ENCODE measurements around the gene ASIC4.

ASIC4 gene

DNA sequence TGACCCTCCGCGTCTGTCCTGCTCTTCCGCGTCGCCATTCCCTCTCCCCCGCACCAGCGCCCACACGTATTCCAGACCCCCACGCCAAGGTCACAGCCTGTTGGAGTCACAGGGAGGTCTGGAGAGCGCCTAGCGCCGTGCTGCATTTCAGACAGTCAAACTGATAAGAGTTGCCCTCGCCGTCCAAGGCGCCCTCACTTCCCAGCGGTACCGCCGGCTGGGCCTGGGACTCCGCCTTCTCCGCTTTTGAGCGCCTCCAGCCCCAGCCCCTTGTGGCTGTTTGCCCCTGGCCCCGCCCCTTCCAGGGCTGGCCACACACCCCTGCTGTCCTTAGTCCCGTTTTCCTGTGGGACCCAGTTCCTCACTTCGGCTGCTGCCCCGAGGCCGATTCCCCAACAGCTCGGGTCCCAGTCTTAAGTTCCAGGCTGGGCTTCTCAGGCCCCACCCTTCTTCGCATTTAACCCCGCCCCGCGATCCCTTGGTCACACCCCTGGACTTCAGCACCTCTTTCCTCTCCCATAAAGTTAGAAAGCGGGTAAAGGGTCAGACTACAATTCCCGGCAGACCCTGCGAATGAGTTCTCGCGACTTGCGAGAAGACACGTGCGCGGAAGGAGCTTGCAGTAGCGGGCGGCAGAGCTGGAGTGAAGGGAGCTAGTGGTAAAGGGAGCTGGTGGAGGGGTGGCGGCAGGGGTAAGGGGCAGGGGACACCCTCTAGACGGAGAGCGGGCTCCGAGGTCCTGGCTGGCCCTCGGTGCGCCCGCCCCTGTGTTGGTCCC lies 15.8 kb upstream of the ASIC4 start, which contains the start of gene GMPPA:
Gene GMPPA, plus strand, starts transcription at position 612 of the 778 bp plus-strand sequence. CDS start 1,085 bp downstream, outside the sequence.
- DNase-seq (ENCODE audit: low spot score) = peak; percentile 97

DNA sequence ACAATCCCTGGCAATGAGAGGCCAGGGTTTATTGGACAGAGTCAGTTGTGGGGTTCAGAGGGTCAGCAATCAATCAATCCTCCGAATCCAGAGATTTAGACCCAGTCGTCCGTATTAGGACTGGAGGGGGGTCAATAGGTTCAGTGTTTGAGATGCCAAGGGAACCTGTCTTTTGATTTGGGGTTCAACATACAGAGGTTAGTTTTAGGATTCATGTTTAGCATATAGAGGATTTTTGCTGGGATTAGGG lies 15.3 kb upstream of the ASIC4 start:
- no peak for DNase-seq (ENCODE audit: low spot score)

DNA sequence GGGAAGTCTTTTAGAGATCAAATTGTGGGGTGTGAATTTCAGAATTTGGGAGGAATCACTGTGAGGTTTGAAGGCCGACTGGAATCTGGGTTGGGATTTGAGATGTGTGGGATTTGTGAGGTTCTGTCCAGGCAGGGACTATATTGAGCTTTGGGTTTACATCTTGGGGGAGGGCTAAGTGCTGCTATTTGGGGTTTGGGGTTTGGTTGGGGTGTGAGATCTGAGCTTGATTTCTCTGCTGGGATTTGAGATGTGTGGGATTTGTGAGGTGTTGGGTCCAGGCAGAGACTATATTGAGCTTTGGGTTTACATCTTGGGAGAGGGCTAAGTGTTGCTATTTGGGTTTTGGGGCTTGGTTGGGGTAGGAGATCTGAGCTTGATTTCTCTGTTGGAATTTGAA lies 14.7 kb upstream of the ASIC4 start:
- no peak for DNase-seq (ENCODE audit: low spot score)

DNA sequence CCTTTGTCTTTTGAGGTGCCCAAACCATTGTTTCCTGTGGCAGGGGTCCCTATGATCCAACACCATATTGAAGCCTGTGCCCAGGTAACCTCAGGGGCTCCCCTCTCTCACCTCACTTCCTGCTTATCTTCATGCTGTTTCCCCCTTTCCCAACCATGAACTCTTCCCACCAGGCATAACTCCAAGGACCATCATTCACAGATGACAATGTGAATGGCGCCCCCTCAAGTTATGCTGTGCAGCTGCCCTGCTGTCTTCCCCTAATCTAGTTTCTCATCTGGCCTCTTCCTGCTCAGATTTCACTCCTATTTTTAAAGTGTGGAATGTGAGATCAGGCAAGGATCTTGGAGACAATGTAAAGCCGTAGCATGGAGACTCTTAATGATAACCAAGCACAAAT lies 14.1 kb upstream of the ASIC4 start:
- DNase-seq (ENCODE audit: low spot score) = no peak

DNA sequence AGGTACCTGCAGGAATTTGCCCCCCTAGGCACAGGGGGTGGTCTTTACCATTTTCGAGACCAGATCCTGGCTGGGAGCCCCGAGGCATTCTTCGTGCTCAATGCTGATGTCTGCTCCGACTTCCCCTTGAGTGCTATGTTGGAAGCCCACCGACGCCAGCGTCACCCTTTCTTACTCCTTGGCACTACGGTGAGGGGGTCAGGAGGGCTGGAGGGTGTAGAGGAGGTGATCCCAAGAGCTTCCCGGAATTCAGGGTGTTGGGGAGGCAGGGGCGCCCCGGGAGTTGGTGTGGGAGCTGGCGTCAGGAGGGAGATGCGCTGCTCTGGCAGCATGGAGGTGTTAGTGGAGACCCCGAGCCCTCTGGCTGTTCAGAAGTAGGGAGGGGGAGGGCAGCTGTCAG lies 12.4 kb upstream of the ASIC4 start:
- DNase-seq (ENCODE audit: low spot score) = no peak

DNA sequence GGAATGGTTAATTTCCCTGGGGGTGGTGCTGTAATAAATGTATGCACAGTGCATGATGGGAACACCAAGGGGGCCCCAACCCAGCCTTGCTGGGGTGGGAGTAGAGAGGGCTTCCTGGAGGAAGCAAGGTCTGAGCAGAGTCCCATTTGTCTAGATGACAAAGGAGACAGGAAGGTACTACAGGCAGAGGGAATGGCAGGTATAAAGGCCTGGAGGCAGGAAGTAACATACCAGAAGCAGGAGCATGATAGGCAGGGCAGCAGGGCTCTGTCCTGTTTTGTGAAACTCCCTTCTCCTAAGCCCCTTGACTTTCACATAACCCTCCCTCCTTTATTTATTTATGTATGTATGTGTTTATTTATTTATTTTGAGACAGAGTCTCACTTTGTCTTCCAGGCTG lies 11.7 kb upstream of the ASIC4 start:
- DNase-seq (ENCODE audit: low spot score) = no peak

DNA sequence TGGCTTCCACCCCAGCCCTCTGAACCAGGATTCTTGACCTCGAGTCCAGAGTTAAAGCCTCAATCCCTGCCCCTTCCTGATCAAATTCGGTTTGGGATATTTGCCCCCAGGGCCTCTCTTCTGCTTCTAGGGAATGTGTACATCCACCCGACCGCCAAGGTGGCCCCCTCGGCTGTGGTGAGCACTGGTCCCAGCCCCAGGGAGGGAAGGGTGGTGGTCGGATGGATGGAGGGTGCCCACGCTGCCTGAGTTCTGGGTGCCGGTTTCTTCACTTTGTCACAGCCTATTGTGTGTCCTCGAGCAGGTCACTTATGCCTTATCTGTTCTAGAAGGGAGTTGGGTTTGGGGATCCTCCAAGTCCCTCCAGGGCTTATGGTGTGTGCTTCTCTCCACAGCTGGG lies 8.7 kb upstream of the ASIC4 start:
- no peak for DNase-seq (ENCODE audit: low spot score)

DNA sequence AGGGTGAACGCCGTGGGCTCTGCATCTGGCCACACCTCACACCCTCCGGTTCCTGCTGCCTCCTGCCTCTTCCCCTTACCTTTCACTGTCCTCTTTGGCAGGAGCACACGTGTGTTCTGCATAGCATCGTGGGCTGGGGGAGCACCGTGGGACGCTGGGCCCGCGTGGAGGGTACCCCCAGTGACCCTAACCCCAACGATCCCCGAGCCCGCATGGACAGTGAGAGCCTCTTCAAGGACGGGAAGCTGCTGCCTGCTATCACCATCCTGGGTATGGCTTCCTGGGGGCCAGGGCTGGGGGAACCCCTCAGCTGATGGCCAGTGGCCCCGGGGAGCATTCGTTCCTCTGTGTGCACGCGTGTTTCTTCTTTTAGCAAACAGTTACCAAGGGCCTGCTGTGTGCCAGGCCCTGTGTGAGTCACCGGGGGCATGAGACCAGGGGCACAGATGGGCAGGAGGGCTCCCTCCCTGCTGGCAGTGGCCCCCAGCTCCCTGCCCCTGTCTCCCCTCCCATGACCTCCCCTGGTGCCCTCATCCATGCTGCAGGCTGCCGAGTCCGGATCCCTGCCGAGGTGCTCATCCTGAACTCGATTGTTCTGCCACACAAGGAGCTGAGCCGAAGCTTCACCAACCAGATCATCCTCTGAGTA lies 8.0 kb upstream of the ASIC4 start:
- no peak for DNase-seq (ENCODE audit: low spot score)

DNA sequence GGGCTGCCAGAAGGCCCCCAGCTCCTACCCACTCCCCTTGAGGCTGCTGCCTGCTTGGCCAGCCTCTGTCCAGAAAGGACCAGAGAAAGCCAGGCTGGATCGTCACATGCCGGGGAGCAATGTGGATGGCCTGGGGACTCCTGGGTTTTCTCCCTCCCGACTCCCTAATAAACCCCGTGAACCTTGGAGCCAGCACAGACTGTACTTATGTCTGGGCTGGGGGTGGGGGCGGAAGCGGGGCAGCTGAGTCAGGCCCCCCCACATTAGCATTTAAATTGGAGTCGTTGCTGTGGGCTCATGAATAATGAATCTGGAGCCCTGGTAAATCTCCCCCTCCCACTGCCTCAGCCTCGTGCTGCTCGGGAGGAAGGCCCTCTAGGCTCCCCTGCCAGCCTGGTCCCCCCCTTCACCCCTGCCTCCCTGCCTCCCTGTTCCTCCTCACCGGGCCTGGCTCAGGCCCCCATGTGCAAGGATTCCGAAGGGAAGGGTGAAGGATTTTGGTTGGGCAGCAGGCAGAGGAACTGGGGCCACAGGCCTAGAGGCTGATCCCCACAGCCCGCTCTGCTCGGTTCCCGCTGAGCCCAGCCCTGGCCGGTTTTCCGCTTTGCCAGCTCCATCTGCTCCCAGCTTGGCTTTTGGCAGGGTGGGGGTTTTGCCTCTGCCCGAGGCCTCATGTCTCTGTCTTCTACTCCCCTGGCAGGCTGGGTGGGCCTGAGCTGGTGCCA lies 7.3 kb upstream of the ASIC4 start:
- DNase-seq (ENCODE audit: low spot score) = no peak

DNA sequence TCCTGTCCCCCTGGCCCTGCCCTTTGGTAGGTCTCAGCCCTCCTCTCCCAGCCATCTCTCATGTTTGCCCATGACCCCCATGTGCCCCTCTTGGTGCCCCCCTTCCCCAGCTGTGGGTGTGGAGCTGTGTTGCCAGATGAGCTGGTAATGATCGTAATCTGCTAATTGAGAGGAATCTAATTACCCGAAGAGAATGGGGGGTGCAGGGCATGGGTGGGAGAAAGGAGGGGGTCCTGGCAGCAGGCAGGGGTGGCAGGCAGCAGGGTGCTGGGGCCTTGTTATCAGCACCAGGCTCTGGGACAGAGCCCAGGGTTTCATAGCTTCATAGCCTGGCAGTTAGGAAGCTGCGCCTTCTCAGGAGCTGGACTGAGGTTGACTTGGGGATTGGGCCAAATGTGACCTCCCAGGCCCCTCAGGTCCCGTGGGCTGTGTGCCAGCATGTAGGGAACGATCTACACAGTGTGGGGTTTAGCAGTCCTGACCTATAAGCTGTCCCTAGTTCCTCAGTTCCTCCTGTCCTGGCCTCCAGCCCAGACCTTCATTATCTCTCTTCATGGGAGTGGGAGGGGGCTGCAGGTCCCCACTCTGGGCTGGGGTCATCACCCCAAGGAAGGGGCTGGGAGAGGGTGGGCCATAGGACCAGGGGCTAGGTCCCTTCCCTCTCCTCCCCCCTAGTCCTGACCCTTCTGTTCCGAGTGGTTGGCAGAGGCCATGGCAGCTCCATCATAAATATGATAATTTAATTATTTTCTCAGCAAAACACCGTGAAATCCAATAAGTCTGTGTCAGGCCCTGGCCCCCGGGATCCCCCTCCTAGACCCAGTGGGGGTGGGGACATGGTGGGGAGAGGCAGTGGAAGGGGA lies 6.5 kb upstream of the ASIC4 start:
- DNase-seq (ENCODE audit: low spot score) = no peak

DNA sequence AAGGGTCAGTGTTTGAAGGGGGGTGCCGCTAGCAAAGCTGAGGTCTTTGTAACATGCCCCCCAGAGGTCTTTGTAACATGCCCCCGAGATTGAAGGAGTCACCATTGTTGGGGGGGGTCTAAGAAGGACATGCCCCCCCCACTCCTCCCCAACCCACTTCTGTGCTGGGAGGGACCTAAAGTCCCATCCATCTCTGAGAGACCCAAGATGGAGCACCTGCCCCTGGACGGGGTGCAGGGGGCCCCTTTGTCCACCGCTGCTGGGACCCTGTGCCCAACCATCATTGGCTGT lies 5.9 kb upstream of the ASIC4 start:
- DNase-seq (ENCODE audit: low spot score) = no peak

DNA sequence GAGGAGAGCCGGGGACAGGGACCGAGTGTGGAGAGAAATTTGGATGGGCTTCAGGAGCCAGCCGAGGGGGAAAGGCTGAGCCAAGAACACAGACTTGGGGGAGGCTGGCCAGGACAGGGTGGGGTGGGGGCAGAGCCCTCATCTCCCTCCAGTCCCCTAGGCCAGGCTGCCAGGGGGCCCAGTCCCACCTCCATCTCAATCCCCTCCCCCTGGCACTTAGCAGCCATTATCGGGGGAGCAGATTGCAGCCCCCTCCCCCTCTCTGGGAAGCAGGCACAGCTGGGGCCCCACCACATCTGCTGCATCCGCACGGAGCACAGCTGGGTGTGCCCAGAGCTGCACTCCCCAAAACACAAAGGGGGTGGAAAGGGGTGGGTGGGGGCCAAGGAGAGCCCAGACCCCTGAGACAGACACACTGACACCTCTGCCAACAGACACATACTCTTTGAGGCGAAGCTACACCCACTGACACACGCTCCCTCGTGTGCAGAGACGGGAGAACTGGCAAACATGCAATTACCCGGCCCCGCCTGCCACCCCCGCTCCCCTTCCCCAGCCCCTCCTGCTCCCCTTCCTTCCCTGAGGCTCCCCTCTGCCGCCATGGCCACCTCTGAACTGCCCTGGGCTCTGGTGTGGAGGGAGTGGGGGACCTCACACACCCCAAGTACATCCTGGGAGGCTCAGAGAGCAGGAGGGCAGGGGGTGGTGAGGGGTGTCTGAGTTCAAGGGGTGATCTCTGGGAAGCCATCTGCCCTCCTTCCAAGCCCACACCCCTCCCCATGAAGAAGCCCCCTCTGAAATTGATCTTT lies 5.1 kb upstream of the ASIC4 start:
- DNase-seq (ENCODE audit: low spot score) = no peak

DNA sequence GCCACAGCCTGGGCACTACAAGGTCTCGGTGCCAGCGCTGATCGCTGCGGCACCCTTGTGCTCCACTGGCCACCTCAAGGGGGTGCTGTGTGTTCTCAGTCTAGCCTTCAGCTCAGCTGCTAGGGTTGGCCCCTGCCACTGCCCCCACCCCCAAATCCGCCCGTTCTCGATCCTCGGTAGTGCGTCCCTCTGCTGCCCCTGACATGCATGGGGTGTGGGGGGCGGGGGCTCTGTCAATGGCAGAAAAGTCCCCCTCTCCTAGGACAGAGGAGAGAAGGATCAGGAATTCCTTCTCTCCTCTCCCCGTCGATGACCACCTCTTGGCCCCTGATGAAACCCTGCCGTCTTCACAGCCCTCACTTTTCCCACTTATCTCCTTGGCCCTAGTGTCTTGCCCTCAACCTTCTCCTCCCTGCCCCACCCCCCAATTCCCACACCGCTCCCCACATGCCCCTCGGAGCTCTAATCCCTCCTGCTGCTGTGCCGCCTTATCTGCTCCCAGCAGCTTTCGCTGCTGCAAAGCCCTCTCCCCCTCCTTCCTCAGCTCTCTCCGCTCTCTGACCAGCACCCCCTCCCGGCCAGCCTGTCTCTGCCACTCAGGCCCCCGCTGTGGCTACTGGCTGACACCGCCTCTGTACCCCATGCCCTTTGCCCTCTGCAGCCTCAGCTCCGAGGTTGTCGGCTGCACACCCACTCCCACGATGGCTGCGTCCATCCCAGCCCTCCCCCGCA lies 4.3 kb upstream of the ASIC4 start:
- DNase-seq (ENCODE audit: low spot score) = peak; percentile 79

DNA sequence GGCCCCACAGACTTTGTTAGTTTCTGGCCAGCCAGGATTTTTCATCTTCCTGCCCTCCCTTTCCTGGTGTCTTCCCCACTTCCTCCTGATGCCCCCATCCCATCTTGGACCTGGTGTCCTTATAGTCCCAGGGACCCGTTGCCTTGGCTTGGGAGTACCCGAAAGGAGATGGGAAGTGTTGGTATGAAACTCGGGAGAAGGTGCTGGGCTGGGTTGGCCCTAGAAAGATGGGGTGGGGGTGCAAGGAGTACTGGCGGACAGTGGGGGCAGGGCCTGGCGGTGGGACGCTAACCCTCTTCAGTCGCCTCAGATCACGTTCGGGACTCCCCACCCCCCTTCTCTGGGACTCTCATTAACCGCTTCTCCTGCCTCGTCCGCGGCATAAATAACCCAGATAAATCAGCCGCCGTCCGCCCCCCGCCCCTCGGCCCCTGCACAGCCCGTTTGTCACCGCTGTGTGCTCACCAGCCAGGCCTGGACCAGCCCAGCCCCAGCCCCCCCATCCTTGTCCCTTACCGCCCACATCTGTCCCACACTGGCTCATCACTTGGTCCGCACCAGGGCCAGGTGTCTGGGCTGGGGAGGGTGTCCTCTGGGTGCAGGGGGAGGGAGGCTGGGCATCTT lies 3.7 kb upstream of the ASIC4 start:
- no peak for DNase-seq (ENCODE audit: low spot score)

DNA sequence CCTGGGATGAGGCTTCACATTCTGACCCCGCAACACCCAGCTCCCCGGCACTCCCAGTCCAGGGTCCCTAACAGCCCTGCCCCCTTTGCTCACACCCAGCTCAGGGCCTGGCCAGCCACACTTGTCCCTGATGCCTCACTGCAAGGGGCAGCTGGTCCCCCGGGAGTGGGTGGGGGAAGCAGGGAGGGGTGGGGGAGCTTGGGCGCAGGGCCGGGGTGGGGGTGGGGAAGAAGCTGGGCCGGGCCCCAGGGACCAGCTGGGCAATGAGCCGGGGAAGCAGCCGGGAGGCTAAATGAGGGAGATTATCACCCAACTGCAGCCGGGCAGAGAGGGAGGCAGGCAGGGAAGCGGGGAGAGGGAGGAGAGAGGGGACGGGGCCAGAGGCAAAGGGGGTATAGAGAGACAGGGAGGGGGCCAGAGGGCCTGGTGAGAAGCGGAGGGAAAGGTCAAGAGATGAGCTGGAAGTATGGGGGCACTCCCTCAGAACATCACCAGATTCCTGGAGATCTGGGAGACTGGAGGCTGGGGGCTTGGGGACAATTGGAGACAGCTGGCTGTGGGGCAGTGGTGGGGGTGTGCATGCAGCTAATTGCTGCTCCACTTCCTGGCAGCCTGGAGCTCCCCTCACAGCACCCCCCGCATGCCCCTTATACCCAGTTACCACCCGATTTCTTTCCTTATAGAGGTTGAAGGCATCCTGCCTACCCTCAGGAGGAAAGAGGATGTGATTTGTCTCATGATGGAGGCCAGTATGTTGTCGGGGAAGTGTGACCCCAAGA lies 2.5 kb upstream of the ASIC4 start:
- no peak for DNase-seq (ENCODE audit: low spot score)

DNA sequence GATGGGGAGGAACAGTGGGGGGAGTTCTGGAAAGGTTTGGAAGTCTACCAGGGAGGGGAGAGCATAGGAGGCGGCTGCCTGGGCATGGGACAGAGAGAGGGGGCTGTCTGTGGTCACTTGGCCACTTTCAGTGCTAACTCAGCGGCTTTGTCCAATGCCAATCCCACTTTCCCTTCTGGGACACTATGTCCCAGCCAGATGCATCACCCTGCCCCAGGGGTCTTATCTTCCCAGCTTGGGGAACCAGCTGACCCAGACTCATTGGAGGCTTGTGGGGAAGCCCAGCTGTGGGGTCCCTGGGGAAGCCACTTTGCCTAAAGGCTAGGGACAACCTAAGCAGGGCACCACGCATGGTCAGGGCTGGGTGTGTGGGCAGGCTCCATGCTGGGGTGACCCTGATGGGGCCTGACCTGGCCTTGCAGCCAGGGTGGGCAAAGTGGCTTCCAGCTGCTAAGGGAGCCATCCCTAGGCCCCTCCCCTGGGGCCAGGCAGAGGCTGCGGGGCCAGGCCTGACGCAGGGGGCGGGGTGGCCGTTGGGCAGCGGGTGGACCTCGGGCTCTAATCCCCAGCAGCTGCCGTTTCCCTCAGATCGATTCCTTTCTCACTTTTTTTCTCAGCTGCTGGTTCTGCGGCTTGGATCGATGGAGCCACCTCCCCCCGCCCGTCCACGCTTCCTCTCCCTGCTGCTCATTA lies 1.6 kb upstream of the ASIC4 start:
- DNase-seq (ENCODE audit: low spot score) = no peak

DNA sequence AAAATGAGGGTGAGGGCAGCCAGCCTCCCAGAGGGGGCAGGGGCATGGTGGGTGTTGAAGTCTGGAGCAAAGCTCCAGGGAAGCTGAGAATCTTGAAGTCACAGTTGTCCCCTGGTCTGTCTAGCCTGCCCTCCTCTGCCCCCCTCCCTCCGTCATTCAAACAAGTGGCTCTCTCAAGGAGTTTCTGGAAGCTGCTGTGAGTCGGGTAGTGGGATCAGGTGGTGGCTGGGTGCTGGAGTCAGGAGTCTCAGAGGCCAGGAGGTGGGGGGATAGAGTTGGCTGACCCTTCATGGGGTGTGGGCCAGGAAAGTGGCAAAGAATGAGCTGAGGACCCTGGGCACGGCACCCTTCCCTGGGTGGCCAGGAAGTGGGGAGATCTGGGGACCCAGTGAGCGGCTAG lies 495 bp upstream of the ASIC4 start:
- DNase-seq (ENCODE audit: low spot score) = no peak

DNA sequence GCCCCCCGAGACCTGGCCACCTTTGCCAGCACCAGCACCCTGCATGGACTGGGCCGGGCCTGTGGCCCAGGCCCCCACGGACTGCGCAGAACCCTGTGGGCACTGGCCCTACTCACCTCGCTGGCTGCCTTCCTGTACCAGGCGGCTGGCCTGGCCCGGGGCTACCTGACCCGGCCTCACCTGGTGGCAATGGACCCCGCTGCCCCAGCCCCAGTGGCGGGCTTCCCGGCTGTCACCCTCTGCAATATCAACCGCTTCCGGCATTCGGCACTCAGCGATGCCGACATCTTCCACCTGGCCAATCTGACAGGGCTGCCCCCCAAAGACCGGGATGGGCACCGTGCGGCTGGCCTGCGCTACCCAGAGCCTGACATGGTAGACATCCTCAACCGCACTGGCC lies 554 bp downstream of the ASIC4 start:
- no peak for DNase-seq (ENCODE audit: low spot score)

Measured in Ammon's horn (tissue), 1 donor.